ENCODE results near the gene KIRREL3.

DNA sequence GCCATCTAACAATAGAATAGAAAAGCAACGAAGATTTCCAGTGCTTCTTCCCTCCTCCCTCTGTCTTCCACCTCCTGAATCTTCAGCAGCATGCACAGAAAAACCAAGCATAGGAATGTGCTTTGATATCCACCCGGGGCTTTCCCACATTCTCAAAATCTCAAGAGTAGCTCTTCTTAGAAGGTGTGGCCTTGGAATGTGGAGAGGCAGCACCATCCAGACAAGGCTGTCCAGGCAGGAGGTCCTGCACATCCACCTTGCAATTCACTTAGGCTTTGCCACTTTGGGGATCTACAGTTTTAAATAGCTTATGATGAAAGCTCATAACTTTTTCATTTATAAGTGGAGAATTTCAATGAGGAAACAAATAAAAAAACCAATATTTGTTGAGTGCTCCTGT is 72.9 kb downstream of the KIRREL3 start:
- TF ChIP-seq, protein P1, sequence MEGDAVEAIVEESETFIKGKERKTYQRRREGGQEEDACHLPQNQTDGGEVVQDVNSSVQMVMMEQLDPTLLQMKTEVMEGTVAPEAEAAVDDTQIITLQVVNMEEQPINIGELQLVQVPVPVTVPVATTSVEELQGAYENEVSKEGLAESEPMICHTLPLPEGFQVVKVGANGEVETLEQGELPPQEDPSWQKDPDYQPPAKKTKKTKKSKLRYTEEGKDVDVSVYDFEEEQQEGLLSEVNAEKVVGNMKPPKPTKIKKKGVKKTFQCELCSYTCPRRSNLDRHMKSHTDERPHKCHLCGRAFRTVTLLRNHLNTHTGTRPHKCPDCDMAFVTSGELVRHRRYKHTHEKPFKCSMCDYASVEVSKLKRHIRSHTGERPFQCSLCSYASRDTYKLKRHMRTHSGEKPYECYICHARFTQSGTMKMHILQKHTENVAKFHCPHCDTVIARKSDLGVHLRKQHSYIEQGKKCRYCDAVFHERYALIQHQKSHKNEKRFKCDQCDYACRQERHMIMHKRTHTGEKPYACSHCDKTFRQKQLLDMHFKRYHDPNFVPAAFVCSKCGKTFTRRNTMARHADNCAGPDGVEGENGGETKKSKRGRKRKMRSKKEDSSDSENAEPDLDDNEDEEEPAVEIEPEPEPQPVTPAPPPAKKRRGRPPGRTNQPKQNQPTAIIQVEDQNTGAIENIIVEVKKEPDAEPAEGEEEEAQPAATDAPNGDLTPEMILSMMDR (IDR thresholded peaks at IDR 0.05; ENCODE audit: insufficient read depth, low read length, poor library complexity, severe bottlenecking) = no peak
- TF ChIP-seq EZH2phosphoT487 (conservative IDR thresholded peaks at IDR 0.05; ENCODE audit: low read length) = no peak

Data from SU-DHL-6 (cell line).